H1 (cell line): Measurements from ENCODE around the gene SAMD4A. TPM values are rescaled to one million over a fixed set of nuclear protein-coding genes. Genes with fewer than 3 reads are reported as not detected.

Experiments
- BRCA1 ChIP-seq: IDR thresholded peaks from 2 replicates; pipeline ENCODE4 v1.6.1; 2012; ENCODE audit warnings: low read depth, low read length, improper control_type of control experiment
- RFX5 ChIP-seq: IDR thresholded peaks from 2 replicates; pipeline ENCODE4 v1.6.1; 2011; ENCODE audit warnings: low read depth, low read length, improper control_type of control experiment, borderline replicate concordance
- RXRA ChIP-seq: IDR thresholded peaks from 2 replicates; pipeline ENCODE4 v1.6.1; 2011; ENCODE audit warnings: low read depth, mild to moderate bottlenecking, low read length, moderate library complexity; ENCODE audit not compliant: insufficient read depth
- polyA plus RNA-seq, 7 experiments: library from polyadenylated mRNA; depleted of rRNA in 3 of 7; stranded (reverse) in 5 of 7; unstranded in 2 of 7; fragments of >200 nt in 5 of 7; fragments of 200-250 nt in 2 of 7; gene quantifications; 1 replicate in 5 of 7; 2 replicates in 1 of 7; 4 replicates in 1 of 7; pipeline versions ENCODE4 v1.2.1 to v1.2.3, GENCODE V29; 2011 to 2013; ENCODE audit warnings: missing spikeins in 2 of 7, mixed read lengths in 2 of 7
- total RNA-seq: library from RNA; stranded (reverse); fragmentation: NEBNext Ultra II Directional; extraction: Animal tissue kit (Norgen Biotek cat#: 25700); gene quantifications from 2 replicates; pipeline ENCODE4 v1.2.1, GENCODE V29; 2021
- TF ChIP-seq, protein P1 (sequence below): IDR thresholded peaks from 2 replicates; pipeline ENCODE4 v1.6.1; 2012; ENCODE audit warnings: low read length, inconsistent platforms
- TF ChIP-seq, protein P2 (sequence below): fragments of 300-600 bp; sonication (generic); IDR thresholded peaks from 2 replicates; pipeline ENCODE4 v1.7.1; 2012; ENCODE audit warnings: low read length, moderate library complexity, mild to moderate bottlenecking, inconsistent platforms; ENCODE audit not compliant: insufficient replicate concordance

Gene SAMD4A
- total and polyA plus RNA-seq, 2 of the 8 experiments (the other 6 are each of a cell fraction or from before 2014, with no cell fraction given): 2.4 to 12.3 TPM

DNA sequence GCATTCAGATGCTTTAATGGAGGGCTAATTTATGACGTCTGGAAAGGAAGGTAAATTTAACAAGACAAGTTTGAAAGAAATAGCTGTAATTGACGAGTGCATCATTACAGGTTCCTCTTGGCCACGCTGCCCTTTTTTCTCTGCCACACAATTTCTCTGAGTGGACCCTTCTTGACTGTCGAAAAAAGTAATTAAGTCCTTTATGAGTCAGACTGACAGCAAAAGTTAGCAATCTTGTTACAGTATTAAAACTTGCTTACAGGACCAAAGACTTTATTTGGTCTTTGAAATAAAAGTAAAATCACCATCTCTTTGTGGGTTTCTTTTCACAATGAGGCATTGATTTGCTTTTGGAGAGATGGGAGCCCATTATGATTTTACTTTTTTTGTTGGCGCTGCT is 42.6 kb downstream of the SAMD4A start (continued):
- TF ChIP-seq BRCA1 (no peak), RFX5 (no peak), RXRA (no peak)
- TF ChIP-seq, protein P1, sequence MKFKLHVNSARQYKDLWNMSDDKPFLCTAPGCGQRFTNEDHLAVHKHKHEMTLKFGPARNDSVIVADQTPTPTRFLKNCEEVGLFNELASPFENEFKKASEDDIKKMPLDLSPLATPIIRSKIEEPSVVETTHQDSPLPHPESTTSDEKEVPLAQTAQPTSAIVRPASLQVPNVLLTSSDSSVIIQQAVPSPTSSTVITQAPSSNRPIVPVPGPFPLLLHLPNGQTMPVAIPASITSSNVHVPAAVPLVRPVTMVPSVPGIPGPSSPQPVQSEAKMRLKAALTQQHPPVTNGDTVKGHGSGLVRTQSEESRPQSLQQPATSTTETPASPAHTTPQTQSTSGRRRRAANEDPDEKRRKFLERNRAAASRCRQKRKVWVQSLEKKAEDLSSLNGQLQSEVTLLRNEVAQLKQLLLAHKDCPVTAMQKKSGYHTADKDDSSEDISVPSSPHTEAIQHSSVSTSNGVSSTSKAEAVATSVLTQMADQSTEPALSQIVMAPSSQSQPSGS: no peak
- TF ChIP-seq, protein P2, sequence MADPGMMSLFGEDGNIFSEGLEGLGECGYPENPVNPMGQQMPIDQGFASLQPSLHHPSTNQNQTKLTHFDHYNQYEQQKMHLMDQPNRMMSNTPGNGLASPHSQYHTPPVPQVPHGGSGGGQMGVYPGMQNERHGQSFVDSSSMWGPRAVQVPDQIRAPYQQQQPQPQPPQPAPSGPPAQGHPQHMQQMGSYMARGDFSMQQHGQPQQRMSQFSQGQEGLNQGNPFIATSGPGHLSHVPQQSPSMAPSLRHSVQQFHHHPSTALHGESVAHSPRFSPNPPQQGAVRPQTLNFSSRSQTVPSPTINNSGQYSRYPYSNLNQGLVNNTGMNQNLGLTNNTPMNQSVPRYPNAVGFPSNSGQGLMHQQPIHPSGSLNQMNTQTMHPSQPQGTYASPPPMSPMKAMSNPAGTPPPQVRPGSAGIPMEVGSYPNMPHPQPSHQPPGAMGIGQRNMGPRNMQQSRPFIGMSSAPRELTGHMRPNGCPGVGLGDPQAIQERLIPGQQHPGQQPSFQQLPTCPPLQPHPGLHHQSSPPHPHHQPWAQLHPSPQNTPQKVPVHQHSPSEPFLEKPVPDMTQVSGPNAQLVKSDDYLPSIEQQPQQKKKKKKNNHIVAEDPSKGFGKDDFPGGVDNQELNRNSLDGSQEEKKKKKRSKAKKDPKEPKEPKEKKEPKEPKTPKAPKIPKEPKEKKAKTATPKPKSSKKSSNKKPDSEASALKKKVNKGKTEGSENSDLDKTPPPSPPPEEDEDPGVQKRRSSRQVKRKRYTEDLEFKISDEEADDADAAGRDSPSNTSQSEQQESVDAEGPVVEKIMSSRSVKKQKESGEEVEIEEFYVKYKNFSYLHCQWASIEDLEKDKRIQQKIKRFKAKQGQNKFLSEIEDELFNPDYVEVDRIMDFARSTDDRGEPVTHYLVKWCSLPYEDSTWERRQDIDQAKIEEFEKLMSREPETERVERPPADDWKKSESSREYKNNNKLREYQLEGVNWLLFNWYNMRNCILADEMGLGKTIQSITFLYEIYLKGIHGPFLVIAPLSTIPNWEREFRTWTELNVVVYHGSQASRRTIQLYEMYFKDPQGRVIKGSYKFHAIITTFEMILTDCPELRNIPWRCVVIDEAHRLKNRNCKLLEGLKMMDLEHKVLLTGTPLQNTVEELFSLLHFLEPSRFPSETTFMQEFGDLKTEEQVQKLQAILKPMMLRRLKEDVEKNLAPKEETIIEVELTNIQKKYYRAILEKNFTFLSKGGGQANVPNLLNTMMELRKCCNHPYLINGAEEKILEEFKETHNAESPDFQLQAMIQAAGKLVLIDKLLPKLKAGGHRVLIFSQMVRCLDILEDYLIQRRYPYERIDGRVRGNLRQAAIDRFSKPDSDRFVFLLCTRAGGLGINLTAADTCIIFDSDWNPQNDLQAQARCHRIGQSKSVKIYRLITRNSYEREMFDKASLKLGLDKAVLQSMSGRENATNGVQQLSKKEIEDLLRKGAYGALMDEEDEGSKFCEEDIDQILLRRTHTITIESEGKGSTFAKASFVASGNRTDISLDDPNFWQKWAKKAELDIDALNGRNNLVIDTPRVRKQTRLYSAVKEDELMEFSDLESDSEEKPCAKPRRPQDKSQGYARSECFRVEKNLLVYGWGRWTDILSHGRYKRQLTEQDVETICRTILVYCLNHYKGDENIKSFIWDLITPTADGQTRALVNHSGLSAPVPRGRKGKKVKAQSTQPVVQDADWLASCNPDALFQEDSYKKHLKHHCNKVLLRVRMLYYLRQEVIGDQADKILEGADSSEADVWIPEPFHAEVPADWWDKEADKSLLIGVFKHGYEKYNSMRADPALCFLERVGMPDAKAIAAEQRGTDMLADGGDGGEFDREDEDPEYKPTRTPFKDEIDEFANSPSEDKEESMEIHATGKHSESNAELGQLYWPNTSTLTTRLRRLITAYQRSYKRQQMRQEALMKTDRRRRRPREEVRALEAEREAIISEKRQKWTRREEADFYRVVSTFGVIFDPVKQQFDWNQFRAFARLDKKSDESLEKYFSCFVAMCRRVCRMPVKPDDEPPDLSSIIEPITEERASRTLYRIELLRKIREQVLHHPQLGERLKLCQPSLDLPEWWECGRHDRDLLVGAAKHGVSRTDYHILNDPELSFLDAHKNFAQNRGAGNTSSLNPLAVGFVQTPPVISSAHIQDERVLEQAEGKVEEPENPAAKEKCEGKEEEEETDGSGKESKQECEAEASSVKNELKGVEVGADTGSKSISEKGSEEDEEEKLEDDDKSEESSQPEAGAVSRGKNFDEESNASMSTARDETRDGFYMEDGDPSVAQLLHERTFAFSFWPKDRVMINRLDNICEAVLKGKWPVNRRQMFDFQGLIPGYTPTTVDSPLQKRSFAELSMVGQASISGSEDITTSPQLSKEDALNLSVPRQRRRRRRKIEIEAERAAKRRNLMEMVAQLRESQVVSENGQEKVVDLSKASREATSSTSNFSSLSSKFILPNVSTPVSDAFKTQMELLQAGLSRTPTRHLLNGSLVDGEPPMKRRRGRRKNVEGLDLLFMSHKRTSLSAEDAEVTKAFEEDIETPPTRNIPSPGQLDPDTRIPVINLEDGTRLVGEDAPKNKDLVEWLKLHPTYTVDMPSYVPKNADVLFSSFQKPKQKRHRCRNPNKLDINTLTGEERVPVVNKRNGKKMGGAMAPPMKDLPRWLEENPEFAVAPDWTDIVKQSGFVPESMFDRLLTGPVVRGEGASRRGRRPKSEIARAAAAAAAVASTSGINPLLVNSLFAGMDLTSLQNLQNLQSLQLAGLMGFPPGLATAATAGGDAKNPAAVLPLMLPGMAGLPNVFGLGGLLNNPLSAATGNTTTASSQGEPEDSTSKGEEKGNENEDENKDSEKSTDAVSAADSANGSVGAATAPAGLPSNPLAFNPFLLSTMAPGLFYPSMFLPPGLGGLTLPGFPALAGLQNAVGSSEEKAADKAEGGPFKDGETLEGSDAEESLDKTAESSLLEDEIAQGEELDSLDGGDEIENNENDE: no peak
